HG03571 (cell line): ENCODE data around the gene TMPRSS6.

Source experiments
- ATAC-seq: cut with Tn5 transposase; IDR thresholded peaks from one replicate; pipeline ENCODE4 v1.9.1; 2021; ENCODE audit not compliant: unreplicated experiment

TMPRSS6 gene

DNA sequence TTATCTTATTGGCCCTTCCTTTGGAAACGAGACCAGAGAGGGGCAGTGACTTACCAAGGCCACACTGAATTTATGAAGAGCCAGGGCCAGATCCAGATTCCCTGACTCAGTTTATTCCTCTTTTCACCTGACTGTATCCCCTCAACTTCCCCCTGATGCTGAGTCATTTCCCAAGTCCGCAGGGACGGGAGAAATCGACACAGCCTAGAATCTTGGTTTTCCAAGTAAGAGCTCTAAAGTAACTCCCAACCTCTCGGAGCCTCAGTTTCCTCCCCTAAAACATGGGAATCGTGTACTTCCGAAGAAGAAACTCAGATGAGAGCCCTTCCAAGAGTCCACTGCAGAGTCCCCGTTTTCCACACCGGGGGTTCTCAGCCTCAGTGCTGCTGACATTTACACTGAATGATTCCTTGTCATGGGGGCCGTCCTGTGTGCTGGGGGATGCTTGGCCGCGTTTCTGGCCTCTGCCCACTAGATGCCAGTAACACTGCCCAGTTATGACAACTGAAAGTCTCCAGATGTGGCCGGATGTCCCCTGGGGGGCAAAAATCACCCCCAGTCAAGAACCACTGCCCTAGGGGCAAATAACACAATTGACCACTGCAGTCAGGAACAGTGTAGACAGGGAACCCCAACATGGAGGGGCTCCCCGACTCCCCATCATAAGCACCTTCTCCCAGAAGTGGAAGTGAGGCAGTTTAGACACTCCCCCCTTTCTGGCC lies 78.8 kb downstream of the TMPRSS6 start:
- ATAC-seq = no peak

GRCh38 chr22:37028692-37029674 lies 80.5 kb downstream of the TMPRSS6 start:
- ATAC-seq = no peak

DNA sequence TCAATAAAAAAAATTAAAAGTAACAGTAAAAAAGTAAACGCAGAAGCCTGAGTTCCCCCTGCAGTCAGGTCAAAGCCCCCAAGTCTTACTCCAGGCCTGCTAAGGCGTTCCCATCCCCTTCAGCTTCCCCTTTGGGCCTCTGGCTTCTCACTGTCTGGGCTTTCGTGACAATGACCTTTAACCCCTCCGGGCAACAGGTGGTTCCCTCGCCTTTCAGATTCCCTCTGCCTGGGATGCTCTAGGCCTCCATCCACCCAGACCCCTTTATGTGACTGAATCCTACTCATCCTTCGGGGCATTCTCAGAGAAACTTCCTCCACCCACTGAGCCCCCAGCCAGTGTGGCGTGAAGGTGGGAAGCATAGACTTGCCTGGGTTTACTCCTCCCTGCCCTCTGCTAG lies 82.0 kb downstream of the TMPRSS6 start:
- no peak for ATAC-seq

DNA sequence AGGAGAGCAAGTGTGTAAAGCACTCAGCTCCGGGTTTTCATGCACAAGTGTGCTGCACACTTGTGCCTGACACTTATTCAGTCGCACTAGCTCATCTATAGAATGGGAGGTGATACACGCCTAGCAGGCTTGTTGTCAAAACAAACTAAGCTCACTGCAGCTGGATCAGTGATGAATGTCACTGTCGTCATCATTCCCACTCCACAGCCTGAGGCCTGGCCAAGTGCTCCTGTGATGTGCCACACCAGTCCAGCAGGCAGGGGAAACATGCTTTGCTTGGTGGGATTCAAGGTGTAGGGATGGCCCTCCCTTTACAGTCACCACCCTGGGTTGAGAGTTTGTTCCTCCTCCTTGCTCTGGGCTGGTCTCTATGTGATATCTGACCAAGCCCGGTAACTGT lies 83.2 kb downstream of the TMPRSS6 start:
- no peak for ATAC-seq

DNA sequence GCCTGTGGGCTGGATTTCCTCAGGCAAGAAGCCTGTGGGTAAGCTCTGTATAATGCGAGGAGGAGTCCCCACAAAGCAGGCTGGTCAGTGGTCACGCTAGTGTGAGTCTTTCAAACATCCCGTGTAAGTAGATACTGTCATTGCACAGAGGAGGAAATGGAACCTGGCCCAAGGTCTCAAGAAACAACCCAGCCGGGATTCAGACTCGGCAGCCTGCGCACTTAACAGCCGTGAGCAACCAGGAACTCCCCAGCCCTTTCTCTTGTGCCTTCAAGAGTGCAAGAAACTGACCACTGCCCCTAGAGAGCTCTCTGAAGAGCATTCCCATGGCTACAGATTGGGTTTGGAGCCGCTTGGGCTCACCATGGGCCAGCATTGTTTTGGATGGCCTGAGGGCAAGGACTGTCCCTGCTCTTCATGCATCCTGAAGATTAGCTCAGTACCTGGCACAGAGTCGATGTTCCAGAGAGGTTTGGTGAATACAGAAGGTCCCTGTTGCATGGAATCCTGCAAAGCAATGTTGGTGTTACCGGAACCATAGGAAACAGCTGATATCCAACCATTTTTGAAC lies 83.9 kb downstream of the TMPRSS6 start:
- no peak for ATAC-seq

GRCh38 chr22:37024339-37025157 lies 85.0 kb downstream of the TMPRSS6 start:
- no peak for ATAC-seq

DNA sequence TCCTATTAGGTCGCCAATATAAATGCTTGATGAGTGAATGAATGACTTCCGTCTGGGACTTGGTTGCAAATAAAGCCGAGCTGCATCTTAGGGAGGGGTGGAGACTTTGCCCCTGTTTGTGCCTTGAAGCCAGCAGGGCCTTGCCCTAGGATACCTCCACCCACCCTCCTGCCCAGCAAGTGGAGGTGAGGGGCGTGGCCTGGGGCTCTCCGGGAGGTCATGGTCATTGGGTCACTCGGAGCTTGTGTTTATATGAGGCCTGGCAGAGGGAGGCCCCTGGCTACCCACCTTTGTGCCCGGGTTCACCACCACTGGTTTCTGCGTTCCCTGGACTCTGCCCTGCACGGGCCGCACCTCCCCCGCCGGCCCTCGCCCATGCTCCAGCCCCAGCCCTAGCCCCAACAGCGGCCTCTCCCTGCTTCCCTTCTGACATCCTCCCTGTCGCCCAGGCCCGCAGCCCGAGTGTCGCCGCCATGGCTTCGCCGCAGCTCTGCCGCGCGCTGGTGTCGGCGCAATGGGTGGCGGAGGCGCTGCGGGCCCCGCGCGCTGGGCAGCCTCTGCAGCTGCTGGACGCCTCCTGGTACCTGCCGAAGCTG lies 85.7 kb downstream of the TMPRSS6 start:
- no peak for ATAC-seq

DNA sequence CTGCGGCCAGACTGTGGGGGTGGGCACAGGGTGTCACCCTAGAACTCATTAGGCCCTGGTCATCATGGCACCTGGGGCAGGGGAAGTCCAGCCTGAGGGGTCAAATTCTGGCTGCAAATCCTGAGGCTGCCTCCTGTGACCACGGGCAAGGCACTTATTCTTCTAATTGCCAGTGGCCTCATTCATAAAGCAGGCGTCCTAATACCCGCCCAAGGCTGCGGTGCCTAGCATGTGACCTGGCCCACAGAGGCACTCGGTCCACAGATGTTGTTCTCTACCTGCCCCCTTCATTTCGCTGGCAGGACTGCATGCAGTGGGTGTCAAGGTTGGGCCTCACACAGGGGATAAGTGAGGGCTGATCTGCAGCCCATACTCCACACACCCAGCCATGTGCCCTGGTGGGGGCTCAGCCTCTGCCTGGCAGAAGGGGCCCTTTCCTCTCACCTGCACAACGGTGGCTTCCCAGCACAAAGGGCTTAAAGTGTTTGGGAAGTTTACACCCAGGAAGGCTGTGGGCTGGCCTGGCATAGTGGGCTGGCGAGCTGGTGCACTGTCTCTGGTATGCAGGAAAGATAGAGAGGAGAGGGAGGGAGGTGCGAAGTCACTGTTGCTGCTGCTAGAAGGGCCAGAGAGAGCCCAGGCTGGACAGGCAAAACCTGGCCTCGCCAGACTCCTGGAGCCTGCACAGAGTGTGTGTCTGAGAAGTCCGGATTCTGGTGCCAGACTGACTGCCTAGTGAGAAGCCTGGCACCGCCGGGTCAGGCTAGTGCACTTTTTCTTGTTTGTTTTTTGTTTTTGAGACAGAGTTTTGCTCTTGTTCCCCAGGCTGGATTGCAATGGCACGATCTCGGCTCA lies 86.8 kb downstream of the TMPRSS6 start:
- no peak for ATAC-seq

- no peak for ATAC-seq
These were observed 87.6 kb downstream of the TMPRSS6 start for GRCh38 chr22:37021710-37022482.

GRCh38 chr22:37021041-37021440 lies 88.5 kb downstream of the TMPRSS6 start:
- no peak for ATAC-seq

- ATAC-seq = no peak
These were observed 89.4 kb downstream of the TMPRSS6 start for GRCh38 chr22:37020192-37020479.

DNA sequence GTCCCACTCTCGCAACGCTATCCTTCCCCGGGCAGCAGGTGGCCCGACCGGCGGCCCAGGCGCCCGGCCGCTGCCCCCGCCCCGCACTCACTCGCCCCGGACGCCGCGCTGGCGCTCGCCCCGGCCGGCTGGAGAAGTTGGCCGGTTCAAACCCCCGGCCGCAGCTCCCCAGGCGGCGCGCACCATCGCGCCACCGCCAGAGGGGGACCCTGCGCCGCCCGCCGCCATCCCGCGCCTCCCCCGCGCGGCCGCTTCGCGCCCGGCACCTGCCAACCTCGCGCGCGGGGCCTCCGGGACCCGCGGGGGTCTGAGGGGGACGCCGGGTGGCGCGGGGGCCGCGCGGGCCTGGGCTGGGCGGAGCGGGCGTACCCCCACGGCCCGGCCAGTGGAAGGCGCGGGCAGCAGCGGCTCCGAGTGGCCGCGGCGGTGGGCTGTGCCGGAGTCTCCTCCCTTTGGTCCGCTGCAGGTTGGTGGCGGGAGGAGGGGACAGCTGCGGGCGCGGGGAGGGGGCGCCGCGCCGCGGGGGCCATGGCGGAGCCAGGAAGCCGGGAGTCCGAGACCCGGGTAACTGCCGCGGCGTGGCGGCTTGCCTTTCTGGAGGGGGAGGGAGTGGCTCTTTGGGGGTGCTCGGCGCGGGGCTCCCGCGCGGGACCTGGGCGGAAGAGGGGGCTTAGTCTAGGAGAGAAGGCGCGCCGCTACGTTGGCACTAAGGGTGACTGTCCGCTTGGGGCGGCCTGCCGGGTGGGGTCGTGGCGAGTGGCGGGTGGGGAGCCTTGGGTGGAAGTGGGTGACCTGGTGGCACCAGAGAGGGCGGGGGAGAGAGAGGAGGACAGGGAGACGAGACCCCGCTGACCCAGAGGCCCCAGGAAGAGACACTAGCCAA lies 90.0 kb downstream of the TMPRSS6 start, which contains the start of the genes MPST and TST:
TSS of gene MPST (plus strand) at position 434 of the 883 bp plus-strand sequence. CDS start at position 529, 95 bp downstream.
TSS of gene TST (minus strand) at position 139 of the 883 bp plus-strand sequence. CDS start 715 bp downstream, outside the sequence.
- ATAC-seq = peak; percentile 73

DNA sequence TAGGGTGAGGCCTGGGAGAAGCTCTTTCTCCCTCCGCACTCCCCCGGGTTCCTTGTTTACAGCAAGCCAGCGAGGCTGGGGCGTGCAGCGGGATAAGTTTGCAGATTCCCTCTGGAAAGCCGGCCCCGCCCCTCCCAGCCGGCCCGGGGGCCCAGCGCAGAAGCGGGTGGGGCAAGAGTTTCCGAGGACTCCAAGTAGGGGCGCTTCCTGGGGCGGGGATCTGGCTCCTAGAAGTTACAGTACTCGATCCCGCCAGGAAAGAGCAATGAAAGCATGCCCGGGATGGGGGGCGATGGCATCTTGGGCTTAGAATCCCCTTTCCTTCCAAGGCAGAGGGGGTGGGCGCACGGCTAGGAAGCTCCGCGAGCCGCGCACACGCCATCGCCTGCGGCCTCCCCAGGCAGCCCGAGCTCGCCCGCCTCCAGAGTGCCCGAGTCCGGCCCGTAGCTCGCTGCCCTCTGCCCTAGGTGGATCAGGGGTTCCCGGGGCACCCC lies 90.7 kb downstream of the TMPRSS6 start:
- peak; percentile 10 for ATAC-seq

DNA sequence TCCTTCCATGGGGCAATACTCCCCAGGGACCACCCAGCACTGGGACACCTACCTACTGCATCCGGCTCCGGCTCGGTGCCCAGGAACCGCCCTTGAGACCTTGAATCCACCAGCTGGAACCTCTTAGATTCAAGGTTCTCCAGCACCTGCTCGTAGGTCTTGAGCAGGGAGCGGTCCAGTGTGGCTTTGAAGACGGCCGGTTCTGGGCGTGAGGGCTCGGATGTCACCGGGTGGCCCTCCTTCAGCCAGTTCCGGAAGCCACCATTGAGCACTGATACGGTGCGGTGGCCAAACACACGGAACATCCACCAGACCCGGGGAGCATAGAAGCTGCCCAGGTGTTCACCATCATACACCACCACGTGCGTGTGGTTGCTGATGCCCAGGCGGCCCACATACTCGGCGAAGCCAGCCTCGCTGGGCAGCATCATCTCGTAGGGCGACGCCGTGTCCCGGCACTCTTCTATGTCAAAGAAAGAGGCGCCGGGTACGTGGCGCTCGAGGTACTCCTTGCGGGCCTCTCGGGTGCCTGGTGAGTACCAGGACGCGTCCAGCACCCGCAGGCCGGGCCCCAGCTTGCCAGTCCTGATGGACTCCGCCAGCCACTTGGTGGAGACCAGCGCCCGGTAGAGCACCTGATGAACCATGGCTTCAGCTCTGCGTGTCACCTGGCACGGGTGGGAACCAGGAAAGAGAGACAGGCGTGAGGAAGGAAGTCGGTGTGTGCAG lies 91.3 kb downstream of the TMPRSS6 start:
- no peak for ATAC-seq

DNA sequence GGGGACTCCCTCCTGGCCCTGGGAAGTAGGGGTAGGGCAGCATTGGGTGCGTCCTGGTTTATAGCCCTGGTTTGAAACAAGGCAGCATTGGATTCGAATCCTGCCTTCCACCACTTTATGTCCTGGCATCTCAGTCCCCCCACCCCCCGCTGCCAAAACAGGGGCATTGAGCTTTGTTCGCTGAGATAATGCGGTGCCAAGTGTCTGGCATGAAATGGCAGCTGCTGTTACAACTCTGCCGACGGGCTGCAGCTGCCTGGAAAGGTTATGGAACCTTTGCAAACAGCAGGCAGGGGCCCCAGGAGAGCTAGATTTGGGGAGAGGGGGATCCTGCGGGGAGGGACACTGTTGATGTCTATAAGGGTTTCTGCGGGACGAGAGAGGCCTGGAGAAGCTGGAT lies 92.2 kb downstream of the TMPRSS6 start:
- no peak for ATAC-seq

- ATAC-seq = no peak
These were observed 93.2 kb downstream of the TMPRSS6 start for GRCh38 chr22:37016134-37016910.
